IPS-18c (cell line): Measurements from ENCODE around the gene NPC1.
"Not testable (repeated sequence)": the region's sequence is repeated elsewhere in the genome, so short reads cannot be mapped to it uniquely, and the experiment has no call there.

Source experiments
- H3K4me3 ChIP-seq: 2 replicates; pipeline ENCODE4 v1.7.0; 2013; ENCODE audit warnings: low read depth, mild to moderate bottlenecking, low read length, moderate library complexity; ENCODE audit not compliant: insufficient read depth
- H3K9me3 ChIP-seq: one replicate; pipeline ENCODE4 v1.6.1; 2013; ENCODE audit warnings: mild to moderate bottlenecking, low read length, moderate library complexity; ENCODE audit not compliant: control insufficient read depth, insufficient read depth

The NPC1 gene

GRCh38 chr18:23584019-23584983 is 2.0 kb downstream of the NPC1 start:
- no peak overlapping the region for H3K4me3 ChIP-seq
- H3K9me3 ChIP-seq = no peaks in the 10 kb centered on the region

GRCh38 chr18:23583071-23583865 is 3.0 kb downstream of the NPC1 start:
- no peaks in the 10 kb centered on the region for H3K9me3 ChIP-seq
- H3K4me3 ChIP-seq = no peak overlapping the region

- no peaks in the 10 kb centered on the region for H3K9me3 ChIP-seq
- H3K4me3 ChIP-seq = no peak overlapping the region; the same call in 1 of the 2 replicates
Observed at GRCh38 chr18:23580677-23581367, 5.5 kb downstream of the NPC1 start.

- Histone ChIP-seq H3K9me3 (no peaks in the 10 kb centered on the region), H3K4me3 (no peak overlapping the region)
Observed at GRCh38 chr18:23578891-23579653, 7.2 kb downstream of the NPC1 start.

- Histone ChIP-seq H3K4me3 (no peak overlapping the region), H3K9me3 (no peaks in the 10 kb centered on the region)
Observed at GRCh38 chr18:23578067-23578701, 8.1 kb downstream of the NPC1 start.

- H3K9me3 ChIP-seq = not testable (repeated sequence)
Observed at GRCh38 chr18:23577521-23577920, 8.8 kb downstream of the NPC1 start.

GRCh38 chr18:23575309-23575651 is 11.0 kb downstream of the NPC1 start:
- H3K4me3 ChIP-seq = no peak overlapping the region; the same call in 1 of the 2 replicates
- no peaks in the 10 kb centered on the region for H3K9me3 ChIP-seq

More at GRCh38 chr18:23577521-23577920, 8.8 kb downstream of the NPC1 start:
- H3K4me3 ChIP-seq = not testable (repeated sequence)

- Histone ChIP-seq H3K4me3 (no peak overlapping the region; the same call in 1 of the 2 replicates), H3K9me3 (no peaks in the 10 kb centered on the region)
Observed at GRCh38 chr18:23574611-23575308, 11.5 kb downstream of the NPC1 start.

- no peak overlapping the region for H3K4me3 ChIP-seq
- H3K9me3 ChIP-seq = no peaks in the 10 kb centered on the region
Observed at GRCh38 chr18:23573626-23574431, 12.5 kb downstream of the NPC1 start.

GRCh38 chr18:23573020-23573419 is 13.3 kb downstream of the NPC1 start:
- H3K9me3 ChIP-seq = no peaks in the 10 kb centered on the region
- no peak overlapping the region for H3K4me3 ChIP-seq

GRCh38 chr18:23572570-23572969 is 13.7 kb downstream of the NPC1 start:
- H3K9me3 ChIP-seq = no peaks in the 10 kb centered on the region
- no peak overlapping the region for H3K4me3 ChIP-seq

- Histone ChIP-seq H3K4me3 (no peak overlapping the region), H3K9me3 (no peaks in the 10 kb centered on the region)
Observed at GRCh38 chr18:23572012-23572411, 14.3 kb downstream of the NPC1 start.

GRCh38 chr18:23570912-23571504 is 15.3 kb downstream of the NPC1 start:
- Histone ChIP-seq H3K4me3 (no peak overlapping the region), H3K9me3 (no peaks in the 10 kb centered on the region)

- Histone ChIP-seq H3K4me3 (no peak overlapping the region), H3K9me3 (no peaks in the 10 kb centered on the region)
Observed at GRCh38 chr18:23569299-23570063, 16.8 kb downstream of the NPC1 start.
